SK-N-SH (cell line): ENCODE data around the gene TEK. TPM values are rescaled to one million over a fixed set of nuclear protein-coding genes. Genes with fewer than 3 reads are reported as not detected.

Experiments
- CTCF ChIA-PET: fragments of 300-600, 350-600 bp; formaldehyde crosslinking; extraction: SDS; loops from one replicate; lab custom pipeline; 2021; lab: Yijun Ruan, JAX
- POLR2A ChIA-PET: fragments of 350-600 bp; sonication (Branson Sonifier 250); formaldehyde crosslinking; extraction: SDS; loops from one replicate; lab custom pipeline; 2020; ENCODE audit warnings: antibody characterized with exemption, inconsistent platforms; lab: Yijun Ruan, JAX
- DNase-seq: peaks from one replicate; pipeline ENCODE4 v3.0.0; 2012
- H2AFZ ChIP-seq: fragments of 200-600 bp; sonication (generic); 2 replicates; pipeline ENCODE4 v1.8.1; 2016; ENCODE audit warnings: antibody characterized with exemption, mild to moderate bottlenecking, low read depth
- H3F3A ChIP-seq: fragments of 200-600 bp; sonication (generic); replicated peaks from 2 replicates; pipeline ENCODE3; 2016; ENCODE audit warnings: antibody characterized with exemption, mild to moderate bottlenecking; ENCODE audit not compliant: insufficient read depth
- H3K27ac ChIP-seq, 2 experiments: fragments of 200-500 bp in 1 of 2; fragments of 200-600 bp in 1 of 2; sonication (Bioruptor generic) in 1 of 2; sonication (generic), shearing (Covaris generic) in 1 of 2; 2 replicates each; pipeline versions ENCODE4 v1.5.1 to v1.6.1; 2014 to 2016; ENCODE audit warnings: low read depth in 2 of 2, inconsistent platforms in 1 of 2, low read length in 1 of 2, mild to moderate bottlenecking in 1 of 2, mixed read lengths in 1 of 2
- H3K27me3 ChIP-seq: fragments of 200-600 bp; sonication (generic), shearing (Covaris generic); 2 replicates; pipeline ENCODE4 v1.6.1; 2016; ENCODE audit warnings: mixed run types; ENCODE audit not compliant: insufficient read depth
- H3K36me3 ChIP-seq, 2 experiments: fragments of 200-500 bp in 1 of 2; fragments of 200-600 bp in 1 of 2; sonication (Bioruptor generic) in 1 of 2; sonication (generic) in 1 of 2; replicated peaks in 1 of 2; 2 replicates each; pipeline versions ENCODE3 to v1.5.1; 2014 to 2016; ENCODE audit warnings: low read length in 1 of 2, mild to moderate bottlenecking in 1 of 2; ENCODE audit not compliant: insufficient read depth in 2 of 2, control insufficient read depth in 1 of 2
- H3K4me1 ChIP-seq, 2 experiments: fragments of 200-500 bp in 1 of 2; fragments of 200-600 bp in 1 of 2; sonication (Bioruptor generic) in 1 of 2; sonication (generic), shearing (Covaris generic) in 1 of 2; 2 replicates each; pipeline versions ENCODE4 v1.5.1 to v1.6.1; 2014 to 2016; ENCODE audit warnings: low read depth in 1 of 2, low read length in 1 of 2, mixed run types in 1 of 2; ENCODE audit not compliant: insufficient read depth in 2 of 2, control insufficient read depth in 1 of 2
- H3K4me2 ChIP-seq: fragments of 200-600 bp; sonication (generic), shearing (Covaris generic); 2 replicates; pipeline ENCODE4 v1.6.1; 2017; ENCODE audit warnings: mixed run types
- H3K4me3 ChIP-seq, 2 experiments: fragments of 200-500 bp in 1 of 2; fragments of 200-600 bp in 1 of 2; sonication (Bioruptor generic) in 1 of 2; sonication (generic), shearing (Covaris generic) in 1 of 2; 2 replicates each; pipeline versions ENCODE4 v1.5.1 to v1.8.1; 2014 to 2016; ENCODE audit warnings: low read depth in 2 of 2, inconsistent platforms in 1 of 2, low read length in 1 of 2, mild to moderate bottlenecking in 1 of 2, mixed read lengths in 1 of 2, moderate library complexity in 1 of 2
- H3K79me2 ChIP-seq: fragments of 200-600 bp; sonication (generic); 2 replicates; pipeline ENCODE4 v1.8.1; 2017; ENCODE audit warnings: mild to moderate bottlenecking; ENCODE audit not compliant: insufficient read depth
- H3K9ac ChIP-seq: fragments of 200-600 bp; sonication (generic); 2 replicates; pipeline ENCODE4 v1.6.1; 2017; ENCODE audit warnings: mixed run types
- H3K9me2 ChIP-seq: fragments of 200-600 bp; sonication (generic); 2 replicates; pipeline ENCODE4 v1.6.1; 2017; ENCODE audit warnings: mixed run types
- H3K9me3 ChIP-seq: fragments of 200-600 bp; sonication (generic); 2 replicates; pipeline ENCODE4 v1.6.1; 2017; ENCODE audit warnings: mixed run types, mild to moderate bottlenecking, moderate library complexity
- H4K20me1 ChIP-seq: fragments of 200-600 bp; sonication (generic); 2 replicates; pipeline ENCODE4 v1.6.1; 2017; ENCODE audit warnings: mild to moderate bottlenecking, mixed run types; ENCODE audit not compliant: insufficient read depth
- ELF1 ChIP-seq: IDR thresholded peaks from 2 replicates; pipeline ENCODE4 v1.4.0; 2012
- EP300 ChIP-seq, 2 experiments: IDR thresholded peaks; 2 replicates each; pipeline versions ENCODE4 v1.4.0 to v1.6.1; 2012; ENCODE audit warnings: borderline replicate concordance in 1 of 2, low read depth in 1 of 2, low read length in 1 of 2
- EZH2phosphoT487 ChIP-seq: fragments of 200-600 bp; sonication (generic); IDR thresholded peaks from 2 replicates; pipeline ENCODE4 v1.6.1; 2017; ENCODE audit warnings: low read depth, mixed run types, mild to moderate bottlenecking, antibody characterized with exemption, moderate library complexity, borderline replicate concordance
- FOSL2 ChIP-seq: IDR thresholded peaks from 2 replicates; pipeline ENCODE4 v1.4.0; 2012; ENCODE audit warnings: low read depth, mild to moderate bottlenecking, moderate library complexity, borderline replicate concordance
- GABPA ChIP-seq: IDR thresholded peaks from 2 replicates; pipeline ENCODE4 v1.4.0; 2012; ENCODE audit warnings: low read depth, mild to moderate bottlenecking
- IRF3 ChIP-seq: fragments of 150-350 bp; IDR thresholded peaks from 2 replicates; pipeline ENCODE4 v1.6.1; 2016; ENCODE audit warnings: mild to moderate bottlenecking, low read depth, low read length
- JUND ChIP-seq: IDR thresholded peaks from 2 replicates; pipeline ENCODE4 v1.4.0; 2012
- MAX ChIP-seq: IDR thresholded peaks from 2 replicates; pipeline ENCODE4 v1.4.0; 2012; ENCODE audit warnings: low read depth
- NFIC ChIP-seq: IDR thresholded peaks from 2 replicates; pipeline ENCODE4 v1.4.0; 2012; ENCODE audit warnings: borderline replicate concordance
- NRF1 ChIP-seq: IDR thresholded peaks from 2 replicates; pipeline ENCODE4 v1.6.1; 2012; ENCODE audit warnings: low read depth, mild to moderate bottlenecking, low read length
- POLR2AphosphoS5 ChIP-seq: IDR thresholded peaks from 2 replicates; pipeline ENCODE4 v1.6.1; 2012; ENCODE audit warnings: low read depth, low read length
- RAD21 ChIP-seq: IDR thresholded peaks from 2 replicates; pipeline ENCODE4 v1.6.1; 2012; ENCODE audit warnings: mild to moderate bottlenecking, low read length
- RCOR1 ChIP-seq: fragments of 150-350 bp; IDR thresholded peaks from 2 replicates; pipeline ENCODE4 v1.6.1; 2017; ENCODE audit warnings: antibody characterized with exemption, low read length
- SMC3 ChIP-seq: IDR thresholded peaks from 2 replicates; pipeline ENCODE4 v1.6.1; 2012; ENCODE audit warnings: low read depth, low read length, improper control_type of control experiment
- TCF12 ChIP-seq: IDR thresholded peaks from 2 replicates; pipeline ENCODE4 v1.4.0; 2012
- TEAD4 ChIP-seq: IDR thresholded peaks from 2 replicates; pipeline ENCODE4 v1.4.0; 2012; ENCODE audit warnings: mild to moderate bottlenecking, borderline replicate concordance; ENCODE audit not compliant: insufficient read depth
- USF1 ChIP-seq: IDR thresholded peaks from 2 replicates; pipeline ENCODE4 v1.4.0; 2012; ENCODE audit warnings: low read depth, borderline replicate concordance
- USF2 ChIP-seq: fragments of 150-350 bp; IDR thresholded peaks from 2 replicates; pipeline ENCODE4 v1.6.1; 2017; ENCODE audit warnings: antibody characterized with exemption, low read length, low read depth, borderline replicate concordance
- YY1 ChIP-seq: IDR thresholded peaks from 2 replicates; pipeline ENCODE4 v1.4.0; 2012; ENCODE audit warnings: low read depth, mild to moderate bottlenecking
- ZBTB33 ChIP-seq: IDR thresholded peaks from 2 replicates; pipeline ENCODE4 v1.4.0; 2012; ENCODE audit warnings: low read depth, borderline replicate concordance
- WGBS: methylation state at CpG from one replicate; pipeline ENCODE4 v1.1.6; 2017; ENCODE audit warnings: low lambda C conversion rate; 5-methylcytosine and 5-hydroxymethylcytosine counted together
- polyA plus RNA-seq, 3 experiments: library from polyadenylated mRNA; depleted of rRNA; stranded (reverse); fragments of >200 nt; gene quantifications; 2 replicates each; pipeline ENCODE4 v1.2.3, GENCODE V29; 2012
- TF ChIP-seq, protein P1 (sequence below): IDR thresholded peaks from 2 replicates; pipeline ENCODE4 v1.6.1; 2012; ENCODE audit warnings: mild to moderate bottlenecking, low read depth, low read length, moderate library complexity
- TF ChIP-seq, protein P2 (sequence below): IDR thresholded peaks from 2 replicates; pipeline ENCODE4; 2012

TEK gene
- polyA plus RNA-seq, 1 of the 3 experiments (the other 2 are of a cell fraction), result 0.03 TPM

GRCh38 chr9:27194401-27195091, 85.5 kb downstream of the TEK start:
- Histone ChIP-seq H2AFZ (peak overlapping the region; percentile 66), H3K9me2 (no peaks in the 10 kb centered on the region), H3K27ac (peak overlapping the region in 1 of 2 experiments; percentile 80; a peak in 2 of 4 replicates), H4K20me1 (no peaks in the 10 kb centered on the region), H3K4me2 (0 out of 2 replicates have a peak overlapping the region, but pooled peaks have one; percentile 49), H3F3A (peaks cover 16% of the 10 kb centered on the region), H3K9ac (peak overlapping the region; percentile 45; the same call in 1 of the 2 replicates), H3K36me3 (no peaks in the 10 kb centered on the region), H3K4me1 (no peaks in the 10 kb centered on the region; a peak in 1 of 4 replicates), H3K4me3 (no peak overlapping the region), H3K9me3 (no peaks in the 10 kb centered on the region), H3K79me2 (no peaks in the 10 kb centered on the region), H3K27me3 (no peaks in the 10 kb centered on the region)
- TF ChIP-seq IRF3, result no peak
- 0 out of 4 replicates have a peak, but pooled peaks of 1 of the 2 experiments have one; percentile 45 for TF ChIP-seq EP300 (IDR thresholded peaks at IDR 0.05; ENCODE audit: borderline replicate concordance in 1 of 2, low read depth in 1 of 2, low read length in 1 of 2)
- peak; percentile 86 for TF ChIP-seq FOSL2
- TF ChIP-seq USF2, result no peak
- no peak for TF ChIP-seq ELF1
- TF ChIP-seq GABPA, result no peak
- no peak for TF ChIP-seq EZH2phosphoT487
- TF ChIP-seq RCOR1, result no peak
- TF ChIP-seq MAX, result no peak
- TF ChIP-seq ZBTB33, result no peak
- TF ChIP-seq JUND, result peak; percentile 78
- no peak for TF ChIP-seq SMC3
- peak; percentile 32; the same call in 1 of the 2 replicates for TF ChIP-seq TCF12
- TF ChIP-seq, protein P1, sequence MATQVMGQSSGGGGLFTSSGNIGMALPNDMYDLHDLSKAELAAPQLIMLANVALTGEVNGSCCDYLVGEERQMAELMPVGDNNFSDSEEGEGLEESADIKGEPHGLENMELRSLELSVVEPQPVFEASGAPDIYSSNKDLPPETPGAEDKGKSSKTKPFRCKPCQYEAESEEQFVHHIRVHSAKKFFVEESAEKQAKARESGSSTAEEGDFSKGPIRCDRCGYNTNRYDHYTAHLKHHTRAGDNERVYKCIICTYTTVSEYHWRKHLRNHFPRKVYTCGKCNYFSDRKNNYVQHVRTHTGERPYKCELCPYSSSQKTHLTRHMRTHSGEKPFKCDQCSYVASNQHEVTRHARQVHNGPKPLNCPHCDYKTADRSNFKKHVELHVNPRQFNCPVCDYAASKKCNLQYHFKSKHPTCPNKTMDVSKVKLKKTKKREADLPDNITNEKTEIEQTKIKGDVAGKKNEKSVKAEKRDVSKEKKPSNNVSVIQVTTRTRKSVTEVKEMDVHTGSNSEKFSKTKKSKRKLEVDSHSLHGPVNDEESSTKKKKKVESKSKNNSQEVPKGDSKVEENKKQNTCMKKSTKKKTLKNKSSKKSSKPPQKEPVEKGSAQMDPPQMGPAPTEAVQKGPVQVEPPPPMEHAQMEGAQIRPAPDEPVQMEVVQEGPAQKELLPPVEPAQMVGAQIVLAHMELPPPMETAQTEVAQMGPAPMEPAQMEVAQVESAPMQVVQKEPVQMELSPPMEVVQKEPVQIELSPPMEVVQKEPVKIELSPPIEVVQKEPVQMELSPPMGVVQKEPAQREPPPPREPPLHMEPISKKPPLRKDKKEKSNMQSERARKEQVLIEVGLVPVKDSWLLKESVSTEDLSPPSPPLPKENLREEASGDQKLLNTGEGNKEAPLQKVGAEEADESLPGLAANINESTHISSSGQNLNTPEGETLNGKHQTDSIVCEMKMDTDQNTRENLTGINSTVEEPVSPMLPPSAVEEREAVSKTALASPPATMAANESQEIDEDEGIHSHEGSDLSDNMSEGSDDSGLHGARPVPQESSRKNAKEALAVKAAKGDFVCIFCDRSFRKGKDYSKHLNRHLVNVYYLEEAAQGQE, result no peak
- TF ChIP-seq NRF1, result no peak
- no peak for TF ChIP-seq RAD21
- TF ChIP-seq TEAD4, result peak; percentile 39; the same call in 1 of the 2 replicates
- peak; percentile 18; the same call in 1 of the 2 replicates for TF ChIP-seq NFIC
- TF ChIP-seq YY1, result peak; percentile 31; the same call in 1 of the 2 replicates
- TF ChIP-seq, protein P2, sequence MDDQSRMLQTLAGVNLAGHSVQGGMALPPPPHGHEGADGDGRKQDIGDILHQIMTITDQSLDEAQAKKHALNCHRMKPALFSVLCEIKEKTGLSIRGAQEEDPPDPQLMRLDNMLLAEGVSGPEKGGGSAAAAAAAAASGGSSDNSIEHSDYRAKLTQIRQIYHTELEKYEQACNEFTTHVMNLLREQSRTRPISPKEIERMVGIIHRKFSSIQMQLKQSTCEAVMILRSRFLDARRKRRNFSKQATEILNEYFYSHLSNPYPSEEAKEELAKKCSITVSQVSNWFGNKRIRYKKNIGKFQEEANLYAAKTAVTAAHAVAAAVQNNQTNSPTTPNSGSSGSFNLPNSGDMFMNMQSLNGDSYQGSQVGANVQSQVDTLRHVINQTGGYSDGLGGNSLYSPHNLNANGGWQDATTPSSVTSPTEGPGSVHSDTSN, result peak; percentile 50
- no peak for TF ChIP-seq USF1
- TF ChIP-seq POLR2AphosphoS5, result no peak
- CTCF ChIA-PET, result interaction anchor here (1.4 kb wide), 1 partner anchor 82 kb away, joined by 3 read pairs; no protein-coding TSS in a partner anchor
- 69% methylated on average over 5 of the region's 5 CpGs for WGBS
- DNase-seq, result no peak
- POLR2A ChIA-PET, result no interaction called here
